Keratinocyte (primary cell): Measurements from ENCODE around the gene VPS13D. TPM values are rescaled to one million over a fixed set of nuclear protein-coding genes. Genes with fewer than 3 reads are reported as not detected.
"Not testable (repeated sequence)": the region's sequence is repeated elsewhere in the genome, so short reads cannot be mapped to it uniquely, and the experiment has no call there.

Experiments used
- DNase-seq: peaks from one replicate; pipeline ENCODE4 v3.0.0-alpha.2; 2011; ENCODE audit warnings: low read depth, missing footprints, low spot score
- FAIRE-seq: peaks from 2 replicates; lab custom pipeline; 2011; peaks lifted over from hg19 to GRCh38; lab: Jason Lieb, UNC
- H2AFZ ChIP-seq: 2 replicates; pipeline ENCODE4 v1.6.0; 2012; ENCODE audit warnings: low read length, control low read depth, inconsistent platforms; ENCODE audit not compliant: control insufficient read depth
- H3K27ac ChIP-seq: 2 replicates; pipeline ENCODE4 v1.5.1; 2011; ENCODE audit warnings: low read length; ENCODE audit not compliant: control insufficient read depth, insufficient read depth
- H3K27me3 ChIP-seq: 3 replicates; pipeline ENCODE4 v1.6.0; 2011; ENCODE audit warnings: low read length; ENCODE audit not compliant: control insufficient read depth, insufficient read depth; ENCODE audit errors: extremely low read depth
- H3K36me3 ChIP-seq, 2 experiments: 2 replicates in 1 of 2; 3 replicates in 1 of 2; pipeline ENCODE4 v1.5.1; 2011; ENCODE audit warnings: low read length in 2 of 2, mild to moderate bottlenecking in 1 of 2; ENCODE audit not compliant: control insufficient read depth in 2 of 2, insufficient read depth in 2 of 2; ENCODE audit errors: extremely low read depth in 1 of 2
- H3K4me1 ChIP-seq: 3 replicates; pipeline ENCODE4 v1.5.1; 2011; ENCODE audit warnings: low read length; ENCODE audit not compliant: control insufficient read depth, insufficient read depth; ENCODE audit errors: extremely low read depth
- H3K4me2 ChIP-seq: 3 replicates; pipeline ENCODE4 v1.6.0; 2011; ENCODE audit warnings: low read depth, low read length; ENCODE audit not compliant: control insufficient read depth, insufficient read depth; ENCODE audit errors: extremely low read depth
- H3K4me3 ChIP-seq, 3 experiments: fragments of 200-600 bp in 1 of 3; sonication (generic) in 1 of 3; 2 replicates in 2 of 3; 3 replicates in 1 of 3; pipeline ENCODE4 v1.5.1; 2011 to 2016; ENCODE audit warnings: low read length in 3 of 3, mild to moderate bottlenecking in 3 of 3, control low read depth in 2 of 3, inconsistent platforms in 1 of 3, low read depth in 1 of 3, mixed read lengths in 1 of 3, mixed run types in 1 of 3, moderate library complexity in 1 of 3; ENCODE audit not compliant: control insufficient read depth in 2 of 3, insufficient read depth in 2 of 3; ENCODE audit errors: extremely low read depth in 1 of 3
- H3K79me2 ChIP-seq: 2 replicates; pipeline ENCODE4 v1.6.0; 2012; ENCODE audit warnings: low read length; ENCODE audit not compliant: control insufficient read depth, insufficient read depth
- H3K9ac ChIP-seq: 3 replicates; pipeline ENCODE4 v1.6.0; 2011; ENCODE audit warnings: low read length; ENCODE audit not compliant: control insufficient read depth, insufficient read depth; ENCODE audit errors: extremely low read depth
- H3K9me1 ChIP-seq: 3 replicates; pipeline ENCODE4 v1.6.0; 2011; ENCODE audit warnings: low read length; ENCODE audit not compliant: control insufficient read depth, insufficient read depth; ENCODE audit errors: extremely low read depth
- H3K9me3 ChIP-seq: 2 replicates; pipeline ENCODE4 v1.5.1; 2012; ENCODE audit warnings: low read depth, low read length; ENCODE audit not compliant: control insufficient read depth
- H4K20me1 ChIP-seq: 3 replicates; pipeline ENCODE4 v1.6.0; 2011; ENCODE audit warnings: low read length; ENCODE audit not compliant: control insufficient read depth, insufficient read depth; ENCODE audit errors: extremely low read depth
- EZH2 ChIP-seq: IDR thresholded peaks from one replicate; pipeline ENCODE4 v1.6.1; 2012; ENCODE audit warnings: inconsistent platforms, mild to moderate bottlenecking, low read length, moderate library complexity
- dilution Hi-C: fragments of 300-500 bp; cut with MboI; formaldehyde crosslinking; loops from one replicate; pipeline ENCODE4 v1.7.0; 2020; ENCODE audit warnings: low sequenced_read_pairs; ENCODE audit not compliant: extremely low pct_ligation_motif_present
- polyA plus RNA-seq, 5 experiments: library from polyadenylated mRNA; depleted of rRNA in 3 of 5; stranded (reverse) in 3 of 5; stranded (forward) in 1 of 5; unstranded in 1 of 5; fragments of >200 nt; gene quantifications; 1 replicate in 1 of 5; 2 replicates in 3 of 5; 3 replicates in 1 of 5; pipeline versions ENCODE4 v1.2.1 to v1.2.3, GENCODE V29; 2011 to 2012; ENCODE audit warnings: missing spikeins in 2 of 5, low read depth in 1 of 5, low replicate concordance in 1 of 5
- TF ChIP-seq, protein P1 (sequence below), 3 experiments: IDR thresholded peaks in 1 of 3; conservative IDR thresholded peaks in 1 of 3; optimal IDR thresholded peaks in 1 of 3; 2 replicates in 2 of 3; 3 replicates in 1 of 3; pipeline versions ENCODE3 to v1.5.1; 2011; ENCODE audit warnings: low read length in 3 of 3, mild to moderate bottlenecking in 3 of 3, moderate library complexity in 2 of 3, control low read depth in 1 of 3, inconsistent platforms in 1 of 3; ENCODE audit not compliant: insufficient read depth in 2 of 3; ENCODE audit errors: extremely low read depth in 1 of 3

VPS13D gene
- polyA plus RNA-seq, 1 donor (not counting 4 experiments of a cell fraction or from before 2014, with no cell fraction given), result 19.0 TPM

- no peak overlapping the region for H3K4me2 ChIP-seq
- DNase-seq (no peak), FAIRE-seq (no peak)
- peaks cover 8 to 41% of the 10 kb centered on the region in 2 experiments for H3K36me3 ChIP-seq
- no peaks in the 10 kb centered on the region for H3K9me1 ChIP-seq
- H3K4me3 ChIP-seq, result no peak overlapping the region
- H4K20me1 ChIP-seq, result no peaks in the 10 kb centered on the region
- H2AFZ ChIP-seq, result no peak overlapping the region
- H3K4me1 ChIP-seq, result no peaks in the 10 kb centered on the region
- no peaks in the 10 kb centered on the region for H3K79me2 ChIP-seq
- TF ChIP-seq, protein P1, sequence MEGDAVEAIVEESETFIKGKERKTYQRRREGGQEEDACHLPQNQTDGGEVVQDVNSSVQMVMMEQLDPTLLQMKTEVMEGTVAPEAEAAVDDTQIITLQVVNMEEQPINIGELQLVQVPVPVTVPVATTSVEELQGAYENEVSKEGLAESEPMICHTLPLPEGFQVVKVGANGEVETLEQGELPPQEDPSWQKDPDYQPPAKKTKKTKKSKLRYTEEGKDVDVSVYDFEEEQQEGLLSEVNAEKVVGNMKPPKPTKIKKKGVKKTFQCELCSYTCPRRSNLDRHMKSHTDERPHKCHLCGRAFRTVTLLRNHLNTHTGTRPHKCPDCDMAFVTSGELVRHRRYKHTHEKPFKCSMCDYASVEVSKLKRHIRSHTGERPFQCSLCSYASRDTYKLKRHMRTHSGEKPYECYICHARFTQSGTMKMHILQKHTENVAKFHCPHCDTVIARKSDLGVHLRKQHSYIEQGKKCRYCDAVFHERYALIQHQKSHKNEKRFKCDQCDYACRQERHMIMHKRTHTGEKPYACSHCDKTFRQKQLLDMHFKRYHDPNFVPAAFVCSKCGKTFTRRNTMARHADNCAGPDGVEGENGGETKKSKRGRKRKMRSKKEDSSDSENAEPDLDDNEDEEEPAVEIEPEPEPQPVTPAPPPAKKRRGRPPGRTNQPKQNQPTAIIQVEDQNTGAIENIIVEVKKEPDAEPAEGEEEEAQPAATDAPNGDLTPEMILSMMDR (optimal IDR thresholded peaks at IDR 0.05 in 1 of 3, IDR thresholded peaks at IDR 0.05 in 1 of 3, conservative IDR thresholded peaks at IDR 0.05 in 1 of 3; ENCODE audit: extremely low read depth in 1 of 3, insufficient read depth in 2 of 3, low read length in 3 of 3), result no peak
- no peak for TF ChIP-seq EZH2
- H3K9ac ChIP-seq, result no peak overlapping the region
- H3K9me3 ChIP-seq, result no peaks in the 10 kb centered on the region
- H3K27ac ChIP-seq, result no peak overlapping the region
- no peaks in the 10 kb centered on the region for H3K27me3 ChIP-seq
- dilution Hi-C loops, result no loop called here
Measured at GRCh38 chr1:12324423-12324822, 94.6 kb downstream of the VPS13D start.

- H3K4me3 ChIP-seq, H3K4me1 ChIP-seq, H3K9me1 ChIP-seq, H3K4me2 ChIP-seq, dilution Hi-C loops, DNase-seq, H3K9ac ChIP-seq, H3K9me3 ChIP-seq, H3K27me3 ChIP-seq, H3K79me2 ChIP-seq, H4K20me1 ChIP-seq, H2AFZ ChIP-seq, FAIRE-seq, H3K27ac ChIP-seq: not testable (repeated sequence)
- H3K36me3 ChIP-seq, result peaks cover 2 to 40% of the 10 kb centered on the region in 2 experiments
Measured at GRCh38 chr1:12324973-12325372, 95.1 kb downstream of the VPS13D start.

DNA sequence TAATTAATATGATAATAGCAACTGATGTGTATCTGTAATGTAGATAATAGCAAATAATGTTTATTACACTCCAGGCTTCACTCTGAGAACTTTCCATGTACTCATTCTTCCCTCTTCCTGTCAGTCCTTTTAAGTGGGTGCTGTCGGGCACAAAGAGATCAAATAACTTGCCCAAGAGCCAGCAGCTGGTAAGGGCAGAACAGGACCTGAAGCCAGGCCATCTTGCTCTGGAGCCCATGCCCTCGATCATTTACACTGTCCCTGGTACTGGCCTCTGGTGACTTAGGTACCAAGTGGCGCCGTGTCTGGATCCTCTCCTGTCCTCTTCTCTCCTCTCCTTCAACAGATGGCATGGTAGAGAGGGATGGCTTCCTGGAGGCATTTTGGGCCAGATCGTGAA, 97.2 kb downstream of the VPS13D start:
- H3K36me3 ChIP-seq, result peaks cover 0 to 34% of the 10 kb centered on the region in 2 experiments
- DNase-seq, result no peak

More for the DNA sequence above, 97.2 kb downstream of the VPS13D start:
- H3K9me1 ChIP-seq, result no peaks in the 10 kb centered on the region
- no peak overlapping the region for H3K9ac ChIP-seq
- H3K4me3 ChIP-seq, result no peak overlapping the region
- dilution Hi-C loops, result no loop called here
- H3K4me1 ChIP-seq, result no peaks in the 10 kb centered on the region
- no peak for FAIRE-seq
- H3K27me3 ChIP-seq, result no peaks in the 10 kb centered on the region
- H3K79me2 ChIP-seq, result no peaks in the 10 kb centered on the region
- no peak for TF ChIP-seq EZH2
- TF ChIP-seq, protein P1 (optimal IDR thresholded peaks at IDR 0.05 in 1 of 3, IDR thresholded peaks at IDR 0.05 in 1 of 3, conservative IDR thresholded peaks at IDR 0.05 in 1 of 3; ENCODE audit: extremely low read depth in 1 of 3, insufficient read depth in 2 of 3, low read length in 3 of 3), result no peak
- no peaks in the 10 kb centered on the region for H4K20me1 ChIP-seq
- no peaks in the 10 kb centered on the region for H3K9me3 ChIP-seq
- H3K4me2 ChIP-seq, result no peak overlapping the region
- no peak overlapping the region for H3K27ac ChIP-seq
- H2AFZ ChIP-seq, result no peak overlapping the region
